ENCODE data around the gene HIGD1C.

HIGD1C gene

GRCh38 chr12:50918584-50919316, 33.6 kb upstream of the HIGD1C start:
- Mint-ChIP-seq H3K4me3 (no peak overlapping the region), H3K27ac (no peak overlapping the region), H3K36me3 (ENCODE audit: low read depth) (peaks cover 5% of the 10 kb centered on the region), H3K27me3 (ENCODE audit: low read depth, poor library complexity) (peaks cover 6% of the 10 kb centered on the region), H3K9me3 (peaks cover 46% of the 10 kb centered on the region), H3K4me1 (peaks cover 18% of the 10 kb centered on the region)
- no peak for DNase-seq
- TF ChIP-seq CTCF (IDR thresholded peaks at IDR 0.05): no peak

- peaks cover 6% of the 10 kb centered on the region for H3K27me3 Mint-ChIP-seq (ENCODE audit: low read depth, poor library complexity)
- peak; percentile 8 for DNase-seq
- no peaks in the 10 kb centered on the region for H3K36me3 Mint-ChIP-seq (ENCODE audit: low read depth)
- peak overlapping the region; percentile 92 for H3K27ac Mint-ChIP-seq
- peaks cover 57% of the 10 kb centered on the region for H3K4me1 Mint-ChIP-seq
- H3K4me3 Mint-ChIP-seq: peak overlapping the region; percentile 63
- peaks cover 11% of the 10 kb centered on the region for H3K9me3 Mint-ChIP-seq
- TF ChIP-seq CTCF (IDR thresholded peaks at IDR 0.05): no peak
Measured at GRCh38 chr12:50922820-50923219, 29.5 kb upstream of the HIGD1C start.

GRCh38 chr12:50923361-50924130, 28.8 kb upstream of the HIGD1C start:
- Mint-ChIP-seq H3K36me3 (ENCODE audit: low read depth) (no peaks in the 10 kb centered on the region), H3K9me3 (peaks cover 3% of the 10 kb centered on the region), H3K4me3 (peak overlapping the region; percentile 80), H3K27ac (peak overlapping the region; percentile 97), H3K4me1 (peaks cover 65% of the 10 kb centered on the region), H3K27me3 (ENCODE audit: low read depth, poor library complexity) (peaks cover 6% of the 10 kb centered on the region)
- DNase-seq: no peak
- TF ChIP-seq CTCF (IDR thresholded peaks at IDR 0.05): no peak

GRCh38 chr12:50924131-50924438, 28.3 kb upstream of the HIGD1C start:
- H3K4me1 Mint-ChIP-seq: peaks cover 68% of the 10 kb centered on the region
- H3K27ac Mint-ChIP-seq: peak overlapping the region; percentile 97
- H3K36me3 Mint-ChIP-seq (ENCODE audit: low read depth): no peaks in the 10 kb centered on the region

GRCh38 chr12:50924439-50925341, 27.7 kb upstream of the HIGD1C start:
- TF ChIP-seq CTCF (IDR thresholded peaks at IDR 0.05): no peak
- peak; percentile 37 for DNase-seq
- peaks cover 6% of the 10 kb centered on the region for H3K27me3 Mint-ChIP-seq (ENCODE audit: low read depth, poor library complexity)
- H3K9me3 Mint-ChIP-seq: no peaks in the 10 kb centered on the region
- H3K4me1 Mint-ChIP-seq: peaks cover 68% of the 10 kb centered on the region
- H3K27ac Mint-ChIP-seq: peak overlapping the region; percentile 97
- H3K4me3 Mint-ChIP-seq: peak overlapping the region; percentile 80
- H3K36me3 Mint-ChIP-seq (ENCODE audit: low read depth): no peaks in the 10 kb centered on the region

More at GRCh38 chr12:50924131-50924438, 28.3 kb upstream of the HIGD1C start:
- peak overlapping the region; percentile 80 for H3K4me3 Mint-ChIP-seq
- DNase-seq: no peak
- no peaks in the 10 kb centered on the region for H3K9me3 Mint-ChIP-seq
- TF ChIP-seq CTCF (IDR thresholded peaks at IDR 0.05): no peak
- peaks cover 6% of the 10 kb centered on the region for H3K27me3 Mint-ChIP-seq (ENCODE audit: low read depth, poor library complexity)

Data from nephron progenitor cell (in vitro differentiated cells).